ENCODE results near the gene LRRC3.

DNA sequence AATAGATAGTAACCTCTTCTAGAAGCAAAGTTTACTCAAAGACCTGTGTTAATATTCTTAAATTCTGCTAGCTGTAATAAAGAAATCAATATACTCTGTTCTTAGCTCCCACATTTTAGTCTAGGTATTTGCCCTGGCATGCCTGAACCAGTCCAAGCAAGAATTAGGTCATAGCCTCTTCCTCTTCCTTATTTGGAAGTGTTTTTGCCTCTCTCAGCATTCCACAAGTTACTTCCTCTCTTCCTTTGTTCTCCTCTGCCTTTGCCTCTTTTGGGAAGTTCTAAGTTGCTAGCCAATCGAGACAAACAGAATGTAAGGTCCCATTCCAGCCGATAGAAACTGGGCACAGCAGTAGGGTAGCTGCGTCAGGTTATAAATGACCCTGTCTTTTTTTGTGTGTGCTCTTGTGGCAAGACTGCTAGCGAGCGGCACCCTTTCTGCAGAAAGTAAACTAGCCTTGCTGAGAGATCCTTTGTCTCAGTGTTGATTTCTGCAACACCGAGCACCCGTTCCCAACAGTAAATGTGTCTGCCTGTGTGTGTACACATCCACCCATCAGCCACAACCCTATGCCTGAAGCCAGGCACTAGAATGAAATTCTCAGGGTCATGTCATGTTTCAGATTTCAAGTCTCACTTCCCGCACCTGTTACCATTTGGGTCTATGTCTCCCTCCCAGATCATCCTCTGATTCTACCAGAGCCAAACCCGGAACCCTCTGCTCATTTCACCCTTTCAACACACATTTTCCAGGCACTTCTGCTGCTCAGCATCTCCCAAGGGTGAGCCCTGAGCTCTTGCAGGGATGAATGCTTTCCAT, 37.5 kb downstream of the LRRC3 start:
- TF ChIP-seq EZH2phosphoT487 (IDR thresholded peaks at IDR 0.05) (no peak), CTCF (IDR thresholded peaks at IDR 0.05) (no peak)

All from neural progenitor cell (in vitro differentiated cells).